Amniotic stem cell (primary cell): Measurements from ENCODE around the gene KRTAP4-11.
"Not testable (repeated sequence)": the region's sequence is repeated elsewhere in the genome, so short reads cannot be mapped to it uniquely, and the experiment has no call there.

Experiments used
- DNase-seq: peaks from one replicate; lab custom pipeline; 2025; lab: John Stamatoyannopoulos, UW

The KRTAP4-11 gene

DNA sequence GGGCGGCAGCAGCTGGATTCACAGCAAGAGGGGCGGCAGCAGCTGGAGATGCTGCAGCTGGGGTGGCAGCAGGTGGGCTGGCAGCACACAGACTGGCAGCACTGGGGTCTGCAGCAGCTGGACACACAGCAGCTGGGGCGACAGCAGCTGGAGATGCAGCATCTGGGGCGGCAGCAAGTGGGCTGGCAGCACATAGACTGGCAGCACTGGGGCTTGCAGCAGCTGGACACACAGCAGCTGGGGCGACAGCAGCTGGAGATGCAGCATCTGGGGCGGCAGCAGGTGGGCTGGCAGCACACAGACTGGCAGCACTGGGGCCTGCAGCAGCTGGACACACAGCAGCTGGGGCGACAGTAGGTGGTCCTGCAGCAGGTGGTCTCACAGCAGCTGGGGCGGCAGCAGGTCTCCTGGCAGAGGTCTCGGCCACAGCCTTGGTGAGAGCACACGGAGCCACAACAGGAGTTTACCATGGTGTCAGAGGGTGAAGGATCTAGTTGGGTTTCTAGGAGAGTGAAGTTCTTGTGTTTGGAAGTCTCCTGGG, at the start of gene KRTAP4-11:
TSS of gene KRTAP4-11 (minus strand) at position 528 of the 541 bp plus-strand sequence. CDS start at position 470, 58 bp downstream.
- not testable (repeated sequence) for DNase-seq

DNA sequence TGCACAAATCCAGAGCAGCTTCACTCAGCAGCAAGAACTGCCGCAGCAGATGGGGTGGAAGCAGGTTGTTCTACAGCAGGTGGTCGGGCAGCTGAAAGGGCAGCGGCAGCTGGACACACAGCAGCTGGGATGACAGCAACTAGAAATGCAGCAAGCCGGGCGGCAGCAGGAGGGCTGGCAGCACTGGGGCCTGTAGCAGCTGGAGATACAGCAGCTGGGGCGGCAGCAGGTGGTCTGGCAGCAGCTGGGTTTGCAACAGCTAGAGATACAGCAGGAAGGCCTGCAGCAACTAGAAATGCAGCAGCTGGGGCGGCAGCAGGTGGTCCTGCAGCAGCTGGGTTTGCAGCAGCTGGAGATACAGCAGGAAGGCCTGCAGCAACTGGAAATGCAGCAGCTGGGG, 49.4 kb upstream of the KRTAP4-11 start:
- no peak for DNase-seq

DNA sequence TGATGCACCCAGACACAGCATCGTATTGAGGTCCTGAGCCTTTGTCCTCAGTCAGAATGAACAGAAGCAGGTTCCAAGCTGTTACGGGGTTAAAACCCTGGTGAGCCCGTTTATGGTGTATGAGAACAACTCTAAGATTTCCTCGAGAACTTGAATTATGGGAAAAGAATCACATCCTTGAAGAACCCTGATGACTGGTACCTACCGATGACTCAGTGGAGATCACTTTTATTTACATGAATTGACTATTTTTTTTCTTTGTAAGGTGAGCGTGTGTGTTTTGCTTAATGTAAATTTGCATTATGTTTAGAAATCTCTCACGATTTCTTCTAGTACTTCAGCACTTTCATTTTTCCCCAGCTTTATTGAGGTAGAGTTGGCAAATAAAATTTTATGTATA, 45.7 kb upstream of the KRTAP4-11 start:
- DNase-seq = no peak

DNA sequence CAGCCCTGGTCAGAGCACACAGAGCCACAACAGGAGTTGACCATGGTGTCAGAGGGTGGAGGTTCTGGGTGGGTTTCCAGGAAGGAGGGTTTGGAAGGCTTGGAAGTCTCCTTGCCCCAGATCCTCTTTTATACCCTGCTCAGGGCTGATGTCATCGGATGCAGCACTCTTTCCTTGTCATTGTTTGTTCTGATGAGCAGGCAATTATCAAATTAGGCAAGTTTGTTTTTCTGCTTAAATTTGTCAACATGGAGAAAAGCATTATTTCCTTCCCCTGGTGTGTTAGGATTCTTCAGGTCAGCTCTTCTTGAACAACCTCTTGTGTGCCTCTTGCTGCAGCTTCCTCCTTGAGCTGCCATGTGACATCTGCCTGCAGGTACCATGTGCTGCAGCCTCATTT, 42.5 kb upstream of the KRTAP4-11 start, which contains the start of gene KRTAP4-4:
TSS of gene KRTAP4-4 (minus strand) at position 101 of the 400 bp plus-strand sequence. CDS start at position 44, 57 bp downstream.
- DNase-seq = no peak

DNA sequence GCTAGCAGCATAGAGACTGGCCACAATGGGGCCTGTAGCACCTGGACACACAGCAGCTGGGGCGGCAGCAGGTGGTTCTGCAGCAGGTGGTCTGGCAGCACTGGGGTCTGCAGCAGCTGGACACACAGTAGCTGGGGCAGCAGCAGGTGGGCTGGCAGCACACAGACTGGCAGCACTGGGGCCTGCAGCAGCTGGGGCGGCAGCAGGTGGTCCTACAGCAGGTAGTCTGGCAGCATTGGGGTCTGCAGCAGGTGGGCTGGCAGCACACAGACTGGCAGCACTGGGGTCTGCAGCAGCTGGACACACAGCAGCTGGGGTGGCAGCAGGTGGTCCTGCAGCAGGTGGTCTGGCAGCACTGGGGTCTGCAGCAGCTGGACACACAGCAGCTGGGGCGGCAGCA, 42.0 kb upstream of the KRTAP4-11 start:
- not testable (repeated sequence) for DNase-seq

DNA sequence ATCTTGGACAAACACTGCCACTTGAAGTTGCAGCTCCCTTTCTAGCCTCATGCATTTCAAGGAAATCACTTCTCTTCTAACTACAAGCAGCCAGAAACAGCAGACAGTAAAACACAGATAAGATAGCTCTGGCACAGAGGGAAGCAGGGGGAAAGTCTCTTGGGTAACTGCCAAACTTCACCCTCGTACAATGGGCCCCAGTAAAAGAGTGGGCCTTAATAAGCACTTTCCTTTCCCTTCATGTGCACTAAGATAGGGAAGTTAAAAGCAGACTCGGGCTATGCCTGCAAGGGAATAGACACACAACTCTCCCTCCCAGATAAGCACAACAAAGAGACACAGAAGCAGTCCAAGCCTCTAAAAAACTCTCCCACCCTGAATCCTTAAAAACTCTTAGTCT, 35.7 kb upstream of the KRTAP4-11 start:
- DNase-seq = no peak

DNA sequence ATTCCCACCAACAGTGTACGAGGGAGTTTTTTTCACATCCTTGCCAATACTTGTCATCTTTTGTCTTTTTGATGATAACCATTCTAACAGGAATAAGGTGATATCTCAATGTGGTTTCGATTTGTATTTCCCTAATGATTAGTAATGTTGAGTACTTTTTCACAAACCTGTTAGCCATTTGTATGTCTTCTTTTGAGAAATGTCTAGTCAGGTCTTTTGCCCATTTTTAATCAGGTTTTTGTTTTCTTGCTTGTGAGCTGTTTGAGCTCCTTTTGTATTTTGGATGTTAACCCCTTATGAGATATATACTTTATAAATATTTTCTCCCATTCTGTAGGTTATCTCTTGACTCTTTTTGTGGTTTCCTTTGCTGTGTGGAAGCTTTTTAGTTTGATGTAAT, 33.4 kb upstream of the KRTAP4-11 start:
- no peak for DNase-seq

DNA sequence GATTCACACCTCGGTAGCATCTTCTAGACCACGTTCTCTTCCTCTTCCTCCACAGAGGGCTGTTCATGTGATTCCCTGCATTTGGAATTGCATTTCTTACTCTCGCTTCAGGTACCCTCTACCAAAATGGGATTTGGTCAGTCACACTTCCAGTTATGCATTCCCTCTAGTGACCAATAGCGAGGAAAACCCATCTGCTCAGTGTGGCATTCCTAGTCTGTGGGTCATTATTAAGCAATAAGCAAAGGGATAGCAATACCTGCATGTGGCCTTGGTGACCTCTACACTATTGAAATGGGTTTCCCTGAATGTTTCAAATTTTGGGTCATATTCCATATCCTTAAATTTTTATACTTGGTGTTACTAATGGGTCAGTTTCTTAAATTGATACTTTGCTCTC, 31.9 kb upstream of the KRTAP4-11 start:
- DNase-seq = no peak

DNA sequence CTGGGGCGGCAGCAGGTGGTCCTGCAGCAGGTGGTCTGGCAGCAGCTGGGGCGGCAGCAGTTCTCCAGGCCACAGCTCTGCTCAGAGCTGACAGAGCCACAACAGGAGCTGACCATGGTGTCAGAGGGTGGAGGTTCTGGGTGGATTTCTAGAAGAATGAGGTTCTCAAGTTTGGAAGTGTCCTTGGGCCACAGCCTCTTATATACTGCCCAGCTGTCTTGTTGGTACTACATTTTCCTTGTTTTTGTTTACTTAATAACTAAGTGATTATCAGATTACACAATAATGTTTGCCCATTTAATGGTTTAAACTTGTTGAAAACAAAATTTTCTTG, 31.4 kb upstream of the KRTAP4-11 start, which contains the start of gene KRTAP4-5:
TSS of gene KRTAP4-5 (minus strand) at position 174 of the 334 bp plus-strand sequence. CDS start at position 116, 58 bp downstream.
- no peak for DNase-seq

DNA sequence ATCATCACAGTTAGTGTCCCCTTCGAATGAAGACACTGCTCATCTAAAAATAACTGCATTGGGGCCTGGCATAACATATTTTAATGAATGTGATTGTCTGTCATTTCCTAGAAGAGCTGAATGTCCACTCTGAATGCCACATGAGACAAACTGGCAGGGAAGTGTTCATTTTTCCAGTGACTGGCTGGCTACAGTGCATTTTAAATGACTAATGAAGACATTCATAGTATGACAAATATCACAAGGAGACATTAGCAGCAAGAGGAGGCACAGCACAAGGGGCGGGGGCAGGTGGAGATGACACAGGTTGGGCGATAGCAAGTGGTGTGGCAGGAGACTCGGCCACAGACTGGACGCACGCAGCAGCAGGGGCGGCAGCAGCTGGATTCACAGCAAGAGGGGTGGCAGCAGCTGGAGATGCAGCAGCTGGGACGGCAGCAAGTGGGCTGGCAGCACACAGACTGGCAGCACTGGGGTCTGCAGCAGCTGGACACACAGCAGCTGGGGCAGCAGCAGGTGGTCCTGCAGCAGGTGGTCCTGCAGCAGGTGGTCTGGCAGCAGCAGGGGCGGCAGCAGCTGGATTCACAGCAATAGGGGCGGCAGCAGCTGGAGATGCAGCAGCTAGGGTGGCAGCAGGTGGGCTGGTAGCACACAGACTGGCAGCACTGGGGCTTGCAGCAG, 30.9 kb upstream of the KRTAP4-11 start:
- not testable (repeated sequence) for DNase-seq

DNA sequence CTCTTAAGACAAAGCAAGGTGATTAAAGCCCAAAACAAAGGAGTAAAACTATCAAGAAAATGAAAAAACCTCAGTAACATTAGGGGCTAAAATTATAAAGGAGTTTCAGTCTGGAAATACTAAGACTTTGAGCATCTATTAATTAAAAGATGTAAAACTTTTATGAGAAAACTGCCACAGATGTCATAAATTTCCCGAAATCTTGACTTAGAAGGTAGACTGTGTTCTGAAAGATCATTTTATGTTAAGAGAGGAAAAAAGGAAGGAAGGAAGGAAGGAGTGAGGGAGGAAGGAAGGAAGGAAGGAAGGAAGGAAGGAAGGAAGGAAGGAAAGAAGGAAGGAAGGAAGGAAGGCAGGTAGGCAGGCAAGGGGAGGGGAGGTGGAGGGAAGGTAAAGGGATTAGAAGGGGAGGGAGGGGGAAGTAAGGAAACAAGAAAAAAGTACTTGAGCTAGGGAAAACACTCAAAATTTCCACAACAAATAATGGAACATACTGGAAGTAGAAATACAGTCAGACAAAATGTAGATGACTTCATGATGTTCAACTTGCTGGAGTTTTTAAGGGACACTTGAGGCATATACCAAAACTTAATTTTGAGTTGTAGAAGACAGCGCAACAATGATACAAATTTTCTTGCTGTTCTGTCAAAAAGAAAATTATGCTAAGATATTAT, 29.5 kb upstream of the KRTAP4-11 start:
- no peak for DNase-seq

DNA sequence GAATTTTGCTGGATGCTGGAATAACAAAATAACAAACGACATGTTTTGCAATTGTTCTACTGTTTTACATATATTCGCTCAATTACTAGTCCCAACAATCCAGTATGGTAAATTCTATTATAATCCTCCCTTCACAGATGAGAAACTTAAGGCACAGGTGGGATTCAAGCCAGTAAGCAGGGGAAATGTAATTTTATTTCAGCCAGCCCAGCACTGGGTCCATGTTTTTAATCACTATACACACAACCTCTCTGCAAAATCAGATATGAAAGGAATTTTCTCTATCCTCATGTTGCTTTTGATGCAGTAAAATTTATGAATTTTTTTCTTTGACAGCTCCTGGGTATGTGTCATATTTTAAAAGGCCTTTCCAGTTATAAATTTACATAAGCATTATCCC, 27.1 kb upstream of the KRTAP4-11 start:
- DNase-seq = no peak

DNA sequence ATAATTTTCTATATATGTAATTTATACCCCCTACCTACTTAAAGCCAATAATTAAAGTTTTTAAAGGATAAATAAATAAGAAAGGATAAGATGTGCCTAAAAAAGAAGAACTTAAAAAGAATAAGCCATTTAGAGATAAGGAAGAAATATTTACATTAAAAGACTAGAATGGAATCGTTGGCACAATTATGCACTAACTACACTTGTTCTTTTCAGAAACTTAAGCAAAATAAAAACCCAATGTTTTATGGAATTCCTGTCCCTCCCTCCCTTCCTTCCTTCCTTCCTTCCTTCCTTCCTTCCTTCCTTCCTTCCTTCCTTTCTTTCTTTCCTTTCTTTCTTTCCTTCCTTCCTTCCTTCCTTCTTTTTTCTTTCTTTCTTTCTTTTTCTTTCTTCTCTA, 26.7 kb upstream of the KRTAP4-11 start:
- no peak for DNase-seq

DNA sequence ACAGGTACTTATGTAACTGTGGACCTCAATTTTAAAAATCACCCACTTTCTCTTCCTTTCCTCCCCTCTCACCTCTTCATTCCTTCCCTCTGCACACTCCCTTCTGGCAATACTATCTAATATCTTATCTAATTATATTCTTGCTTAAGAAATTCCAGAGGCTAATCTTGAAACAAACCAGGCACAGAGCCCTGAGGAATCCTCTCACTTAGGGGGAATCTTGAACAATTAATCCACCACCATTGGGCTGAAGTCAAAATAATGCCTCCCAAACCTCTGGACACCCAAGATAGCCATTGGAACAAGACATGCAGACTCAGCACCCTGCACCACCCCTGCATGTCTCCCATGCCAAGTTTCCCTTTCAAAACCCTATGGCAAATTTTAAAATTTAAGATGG, 23.2 kb upstream of the KRTAP4-11 start:
- no peak for DNase-seq

DNA sequence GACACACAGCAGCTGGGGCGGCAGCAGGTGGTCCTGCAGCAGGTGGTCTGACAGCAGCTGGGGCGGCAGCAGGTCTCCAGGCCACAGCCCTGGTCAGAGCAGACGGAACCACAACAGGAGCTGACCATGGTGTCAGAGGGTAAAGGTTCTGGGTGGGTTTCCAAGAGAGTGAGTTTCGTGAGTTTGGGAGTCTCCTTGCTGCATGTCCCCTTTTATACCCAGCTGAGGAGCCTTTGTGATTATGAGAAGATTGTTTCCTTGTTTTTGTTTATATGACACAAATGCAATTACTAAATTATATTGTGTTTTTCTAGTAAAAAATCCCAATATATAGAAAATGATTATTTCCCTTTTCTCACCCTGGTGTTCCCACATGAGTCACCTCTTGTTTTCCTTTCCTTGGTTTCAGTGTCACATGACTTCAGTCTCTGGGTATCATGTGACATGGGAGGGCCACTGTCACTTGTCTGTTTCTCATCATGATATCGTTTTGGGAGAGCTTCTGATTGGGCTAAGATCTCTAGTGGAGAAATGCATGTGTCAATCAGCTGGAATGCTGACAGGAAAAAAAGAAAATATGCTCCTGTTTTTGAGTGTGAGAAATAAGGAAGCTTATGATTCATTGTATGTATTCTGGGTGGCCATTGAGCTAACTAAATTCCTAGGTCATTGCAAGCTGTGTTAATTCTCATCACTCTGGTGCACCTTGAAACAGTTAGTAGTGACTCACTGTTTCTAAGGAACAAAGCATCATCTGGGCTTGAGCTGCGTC, 22.4 kb upstream of the KRTAP4-11 start, which contains the start of gene KRTAP4-6:
TSS of gene KRTAP4-6 (minus strand) at position 185 of the 772 bp plus-strand sequence. CDS start at position 128, 57 bp downstream.
- DNase-seq = peak; percentile 21

DNA sequence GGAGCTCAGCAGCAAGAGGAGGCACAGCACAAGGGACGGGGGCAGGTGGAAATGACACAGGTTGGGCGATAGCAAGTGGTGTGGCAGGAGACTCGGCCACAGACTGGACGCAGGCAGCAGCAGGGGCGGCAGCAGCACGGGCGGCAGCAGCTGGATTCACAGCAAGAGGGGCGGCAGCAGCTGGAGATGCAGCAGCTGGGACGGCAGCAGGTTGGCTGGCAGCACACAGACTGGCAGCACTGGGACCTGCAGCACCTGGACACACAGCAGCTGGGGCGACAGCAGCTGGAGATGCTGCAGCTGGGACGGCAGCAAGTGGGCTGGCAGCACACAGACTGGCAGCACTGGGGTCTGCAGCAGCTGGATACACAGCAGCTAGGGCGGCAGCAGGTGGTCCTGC, 21.7 kb upstream of the KRTAP4-11 start:
- not testable (repeated sequence) for DNase-seq

DNA sequence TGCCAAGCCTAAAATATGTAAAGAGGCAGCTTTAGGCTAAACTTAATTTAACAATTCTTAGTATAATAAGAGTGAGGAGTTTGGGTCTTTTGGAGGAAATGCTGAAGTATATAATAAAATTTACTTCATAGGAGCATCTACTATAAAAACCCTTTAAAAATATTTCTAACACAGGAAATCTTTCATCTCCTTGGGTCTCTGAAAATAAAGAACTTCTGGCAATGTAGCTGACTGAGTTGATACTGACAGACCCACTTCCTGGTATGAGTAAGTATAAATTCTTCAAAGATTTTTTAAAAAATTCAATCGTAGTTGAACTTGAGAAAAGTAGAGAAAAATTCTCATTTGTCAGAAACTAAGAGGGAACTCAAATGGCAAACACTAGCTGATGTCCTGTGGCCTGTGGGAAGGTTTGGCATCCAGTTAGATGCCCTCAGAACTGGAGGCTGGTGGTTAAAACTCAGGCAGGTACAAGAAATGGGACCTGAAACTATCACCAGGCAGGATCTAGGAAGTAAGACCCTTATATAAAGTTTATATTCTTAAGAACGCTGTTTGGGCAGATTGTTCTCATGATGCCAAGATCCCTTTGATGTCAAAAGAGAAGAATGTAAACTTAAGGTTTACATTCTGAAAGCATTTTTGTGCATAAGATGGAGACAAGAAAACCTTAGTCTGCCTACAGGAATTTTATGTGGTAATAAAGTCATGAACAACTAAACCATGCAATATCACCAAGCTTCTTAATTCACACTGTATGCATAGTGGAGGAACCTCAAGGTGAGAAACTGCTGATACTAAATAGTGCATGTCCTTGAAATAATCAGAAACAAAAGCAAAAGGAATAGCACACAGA, 15.9 kb upstream of the KRTAP4-11 start:
- no peak for DNase-seq

DNA sequence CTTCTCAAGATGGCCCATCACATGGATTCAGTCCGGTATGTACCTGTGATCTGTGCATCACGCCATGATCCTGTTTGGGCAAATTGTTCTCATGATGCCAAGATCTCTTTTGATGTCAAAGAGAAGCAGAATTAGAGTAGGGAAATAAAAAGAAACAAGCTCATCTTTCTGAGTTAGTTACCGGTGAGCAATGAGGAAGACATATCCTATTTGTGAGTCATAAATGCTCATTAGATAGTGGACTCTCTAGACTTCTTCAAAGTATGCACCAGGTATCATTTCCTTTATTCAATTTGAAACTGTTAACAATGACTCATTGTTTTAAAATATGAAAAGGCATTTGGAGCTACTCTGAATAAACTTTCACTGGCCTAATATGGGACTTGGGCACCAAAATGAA, 13.8 kb upstream of the KRTAP4-11 start:
- no peak for DNase-seq

DNA sequence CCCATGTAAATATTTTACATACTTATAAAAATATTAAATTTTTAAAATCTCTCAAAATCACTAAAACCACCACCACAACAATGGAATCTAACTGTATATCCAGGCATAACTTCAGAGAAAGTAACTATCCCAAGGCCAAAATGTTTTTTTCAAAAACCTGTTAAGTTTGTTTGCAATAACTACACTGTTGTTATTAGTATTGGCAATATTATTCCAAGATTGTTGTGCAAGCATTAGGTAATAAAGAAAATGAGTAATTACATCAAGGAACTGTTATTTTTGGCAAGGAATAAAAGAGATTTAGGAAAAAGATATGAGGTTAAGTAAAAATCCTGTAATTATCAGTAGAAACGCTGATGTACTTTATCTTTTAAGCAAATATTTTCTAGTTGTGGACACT, 9.2 kb upstream of the KRTAP4-11 start:
- no peak for DNase-seq

DNA sequence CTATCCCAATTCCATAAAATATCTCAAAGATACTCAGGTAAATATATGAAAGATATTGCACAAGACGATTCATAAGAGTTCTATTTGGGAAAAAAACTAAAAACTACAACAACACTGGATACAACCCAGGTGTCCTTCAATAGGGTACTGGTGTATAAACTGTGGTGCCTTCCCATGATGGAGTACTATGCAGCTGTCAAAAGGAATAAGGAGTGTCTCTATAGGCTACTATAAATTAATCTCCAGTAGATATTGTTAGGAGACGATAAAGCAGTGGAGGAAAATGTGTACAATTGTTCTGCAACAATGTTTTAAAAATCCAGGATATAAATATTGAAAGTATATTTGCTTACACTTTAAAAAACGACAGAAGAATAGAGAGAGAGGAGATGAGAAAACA, 8.2 kb upstream of the KRTAP4-11 start:
- DNase-seq = no peak

DNA sequence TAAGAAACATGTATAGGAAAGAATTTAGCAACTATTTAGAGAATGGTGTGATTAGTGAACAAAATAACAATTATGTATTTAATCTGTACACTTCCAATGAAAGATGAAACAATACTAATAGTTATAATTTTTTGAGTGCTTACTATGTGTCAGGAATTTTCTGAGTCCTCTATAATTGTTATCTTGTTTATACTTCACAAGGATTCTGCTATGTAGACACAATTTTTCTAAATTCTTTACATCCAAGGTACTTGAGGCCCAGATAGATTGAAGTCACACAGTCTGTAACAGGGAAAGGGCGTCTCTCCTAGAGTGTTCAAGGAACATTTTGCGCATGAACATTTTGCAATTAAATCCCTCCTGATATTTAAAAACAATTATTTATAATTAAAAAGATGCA, 6.9 kb upstream of the KRTAP4-11 start:
- no peak for DNase-seq
